Activated T-cell treated with anti-CD3 and anti-CD28 coated beads, Interleukin-2, amount 50 U/mL, for 48 hours (primary cell): ENCODE data around the gene ZMPSTE24.

ENCODE experiments used
- DNase-seq, 2 experiments: peaks; one replicate each; pipeline ENCODE4 v3.0.0-alpha.2; 2020

The ZMPSTE24 gene

DNA sequence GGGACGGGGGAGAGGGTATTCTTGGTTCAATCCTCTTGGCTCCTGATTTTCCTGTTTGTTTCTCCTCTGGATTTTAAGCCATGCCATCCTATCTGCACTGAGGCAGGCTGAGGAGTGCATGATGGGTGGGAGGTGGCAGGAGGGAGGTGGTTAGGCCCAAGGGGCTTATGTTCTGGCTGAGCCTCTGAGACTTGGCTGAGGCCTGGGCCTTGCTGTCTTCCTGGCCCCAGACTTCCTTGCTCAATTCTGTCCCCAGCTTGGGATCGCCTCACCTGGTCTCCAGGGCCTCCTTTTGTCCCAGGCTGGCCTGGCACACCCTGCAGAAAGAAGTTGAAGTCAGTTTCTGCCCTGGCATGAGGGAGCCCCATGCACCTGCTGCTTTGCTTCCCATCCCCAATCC, 47.8 kb downstream of the ZMPSTE24 start:
- no peak for DNase-seq

DNA sequence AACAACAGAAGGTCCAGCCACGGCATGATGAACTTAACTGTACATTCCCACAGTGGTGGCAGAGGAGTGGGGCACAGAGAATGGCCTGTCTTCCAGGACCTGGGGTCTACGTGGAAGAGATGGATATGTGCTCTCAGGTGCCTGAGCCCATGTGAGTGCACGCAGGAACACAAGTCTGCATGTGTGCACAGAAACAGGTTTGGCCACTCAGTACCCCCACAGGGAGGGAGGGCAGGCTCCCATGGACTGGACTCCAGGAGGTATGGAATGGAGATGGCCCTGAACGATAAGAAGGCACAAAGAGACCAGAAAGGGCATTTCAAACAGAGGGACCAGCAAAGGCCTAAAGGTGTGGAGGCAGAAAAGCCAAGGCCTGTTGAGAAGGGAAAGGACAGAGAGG, 48.3 kb downstream of the ZMPSTE24 start:
- no peak for DNase-seq

DNA sequence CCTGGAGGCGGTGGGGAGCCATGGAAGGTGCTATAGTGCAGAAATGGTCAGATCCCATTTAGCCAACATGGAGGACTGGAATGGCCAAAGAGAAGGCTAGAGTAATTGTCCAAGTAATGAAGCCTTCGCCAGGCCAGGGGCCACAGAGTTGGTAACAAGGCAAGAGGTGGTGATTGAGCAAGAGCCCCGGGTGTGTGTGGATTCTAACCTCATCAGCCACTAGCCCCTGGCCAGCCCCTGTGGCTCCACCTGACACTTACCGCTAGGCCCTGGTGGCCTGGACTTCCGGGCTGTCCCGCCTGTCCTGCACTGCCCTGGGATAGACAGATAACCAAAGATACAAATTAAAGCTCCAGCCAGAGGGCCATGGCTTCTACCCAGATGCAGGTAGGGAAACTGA, 49.1 kb downstream of the ZMPSTE24 start:
- DNase-seq: no peak

DNA sequence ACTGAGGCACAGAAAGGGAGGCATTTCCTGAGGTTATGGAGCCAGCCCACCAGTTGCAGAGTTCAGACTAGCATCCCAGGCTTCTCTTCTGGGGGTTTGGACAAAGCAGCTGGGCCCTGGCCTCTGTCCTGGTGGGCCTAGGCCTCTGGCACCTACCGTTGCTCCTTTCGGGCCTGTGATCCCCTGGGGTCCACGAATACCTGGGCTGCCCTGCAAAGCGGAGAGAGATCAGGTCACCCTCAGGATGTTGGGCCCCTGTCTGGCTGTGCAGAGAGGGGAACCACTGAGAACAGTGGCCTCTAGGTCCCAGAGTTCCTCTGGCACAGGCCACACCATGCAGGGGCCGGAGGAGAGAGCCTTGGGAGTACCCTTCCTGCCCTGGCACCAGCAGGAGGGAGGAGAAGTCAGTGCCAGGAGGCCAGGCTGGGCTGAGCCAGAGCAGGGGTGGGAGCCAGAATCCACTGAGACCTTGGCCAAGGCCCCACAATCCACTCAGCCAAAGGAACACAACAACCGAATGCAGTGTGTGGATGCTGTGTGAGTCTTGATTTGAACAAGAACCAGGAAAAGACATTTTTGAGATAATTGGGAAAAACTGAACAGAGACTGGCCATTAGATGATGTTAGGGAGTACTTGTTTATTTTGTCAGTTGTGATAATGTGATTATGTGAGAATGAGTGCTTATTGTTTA, 50.1 kb downstream of the ZMPSTE24 start:
- no peak for DNase-seq

DNA sequence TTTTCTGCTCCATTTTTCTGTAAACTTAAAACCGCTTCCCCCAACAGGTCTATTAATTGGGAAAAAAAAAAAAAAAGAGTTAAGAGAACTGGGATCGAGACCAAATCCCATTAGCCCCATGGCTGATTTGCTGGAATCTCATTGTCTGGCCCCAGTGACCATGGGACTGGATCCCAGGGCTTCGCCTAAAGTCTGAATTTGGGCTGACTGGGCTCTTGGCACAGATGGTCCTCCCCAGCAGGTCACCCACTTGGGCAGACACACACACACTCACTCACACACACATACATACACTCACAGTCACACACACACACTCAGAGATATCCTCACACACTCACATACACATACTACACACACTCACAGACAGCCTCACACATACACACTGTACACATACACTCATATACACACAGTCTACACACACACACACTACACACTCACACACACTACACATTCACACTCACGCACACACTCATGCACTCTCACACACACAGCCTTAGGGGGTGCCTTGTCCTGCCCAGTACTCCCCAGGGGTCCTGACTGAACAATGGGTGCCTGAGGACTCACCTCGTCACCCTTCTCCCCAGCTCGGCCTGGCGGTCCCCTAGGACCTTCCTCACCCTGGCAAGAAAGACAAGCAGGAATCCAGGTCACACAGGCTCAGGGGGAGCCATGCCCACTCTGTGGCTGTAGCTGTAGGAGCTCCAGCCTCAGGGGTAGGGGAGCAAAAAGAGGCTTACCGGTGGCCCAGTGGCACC, 51.5 kb downstream of the ZMPSTE24 start:
- no peak for DNase-seq

GRCh38 chr1:40310129-40310461, 52.1 kb downstream of the ZMPSTE24 start:
- DNase-seq: no peak

DNA sequence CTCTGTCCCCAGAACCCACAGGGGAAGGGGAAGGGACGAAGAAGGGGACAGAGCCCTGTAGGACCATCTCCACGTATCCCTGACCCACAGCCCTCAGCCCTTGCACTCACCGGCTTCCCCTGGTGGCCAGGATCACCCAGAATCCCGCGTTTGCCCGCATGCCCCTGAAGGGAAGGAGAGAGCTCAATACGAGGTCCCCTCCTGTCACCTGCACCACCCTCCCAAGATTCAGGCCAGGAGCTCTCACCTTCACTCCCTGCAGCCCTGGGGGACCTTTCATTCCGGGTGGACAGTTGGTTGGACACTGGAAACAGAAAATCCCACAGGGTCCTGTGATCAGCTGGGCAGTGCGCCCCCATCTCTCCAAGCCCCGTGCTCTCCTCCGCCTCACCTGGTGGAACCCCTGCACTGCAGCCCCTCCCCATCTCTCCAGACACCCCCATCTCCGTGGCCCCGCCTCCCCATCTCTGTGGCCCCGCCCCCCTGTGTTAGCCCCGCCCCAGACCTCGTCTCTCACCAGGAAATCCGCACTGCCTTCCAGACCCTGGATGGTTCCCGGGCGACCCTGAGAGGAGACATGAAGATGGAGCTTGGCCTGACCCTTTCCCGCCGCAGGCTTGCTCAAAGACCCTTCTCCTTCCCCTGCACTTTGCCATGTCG, 53.1 kb downstream of the ZMPSTE24 start:
- DNase-seq: no peak

DNA sequence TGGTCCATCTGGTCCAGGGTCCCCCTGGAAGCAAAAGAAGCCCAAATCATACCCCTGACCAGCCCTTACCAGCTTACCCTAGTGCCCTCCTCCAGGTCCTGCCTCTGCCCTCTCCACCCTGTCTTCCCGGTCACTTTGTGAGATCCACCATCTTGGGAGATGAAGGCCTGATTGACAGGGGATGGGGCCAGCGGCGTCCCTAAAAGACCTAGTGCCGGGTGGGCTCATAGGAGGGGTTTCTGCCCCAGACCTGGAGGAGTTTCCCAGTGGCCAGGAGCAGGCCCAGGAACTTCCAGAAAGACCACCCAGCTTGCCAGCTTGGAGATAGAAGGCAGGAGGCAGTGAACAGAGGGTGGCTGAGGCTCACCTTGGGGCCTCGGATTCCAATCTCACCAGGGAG, 53.7 kb downstream of the ZMPSTE24 start:
- no peak for DNase-seq

DNA sequence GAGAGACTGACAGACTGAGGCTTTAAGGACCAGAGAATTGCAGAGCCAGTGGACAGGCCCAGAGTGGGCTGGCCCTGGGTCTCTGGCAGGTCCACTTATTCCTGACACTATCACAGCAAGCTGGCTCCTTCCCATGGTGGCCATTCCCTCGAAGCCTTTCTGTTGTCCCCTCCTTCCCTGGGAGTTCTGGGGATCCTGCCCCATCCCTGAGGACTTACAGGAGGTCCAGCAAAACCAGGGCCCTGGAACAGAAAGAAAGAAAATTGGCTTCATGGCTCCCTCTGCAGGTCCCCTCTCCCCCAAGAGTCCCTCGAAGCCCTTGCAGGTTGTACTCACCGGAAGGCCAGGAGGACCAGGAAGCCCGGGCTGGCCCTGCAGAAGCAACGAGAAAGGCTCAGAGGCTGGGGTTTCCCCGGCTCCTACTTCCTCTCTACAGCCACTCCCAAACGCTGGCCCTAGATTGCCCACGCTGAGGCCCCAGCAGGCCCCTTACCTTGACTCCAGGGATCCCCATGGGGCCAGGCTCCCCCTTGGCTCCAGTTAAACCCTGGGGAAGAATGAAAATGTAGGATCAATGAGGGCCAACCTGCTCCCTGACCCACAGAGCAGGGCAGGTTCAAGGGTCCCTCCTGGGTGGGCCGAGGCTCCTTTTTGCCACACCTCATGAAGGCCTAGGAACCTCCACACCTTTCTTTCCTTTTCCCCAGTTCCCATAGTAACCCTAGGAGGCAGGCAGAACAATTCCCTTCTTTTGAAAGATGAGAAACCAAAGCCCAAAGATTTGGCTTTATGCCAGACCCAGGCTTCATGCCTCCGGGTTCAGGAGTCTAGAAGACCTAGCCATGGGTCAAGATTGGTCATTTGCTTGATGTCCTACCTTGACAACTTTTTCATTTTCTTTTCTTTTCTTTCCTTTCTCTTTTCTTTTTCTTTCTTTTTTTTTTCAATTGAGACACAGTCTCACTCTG, 54.5 kb downstream of the ZMPSTE24 start:
- peak; percentile 43 to 49 for DNase-seq

- DNase-seq: no peak
Observed at GRCh38 chr1:40313329-40313957, 55.4 kb downstream of the ZMPSTE24 start.

DNA sequence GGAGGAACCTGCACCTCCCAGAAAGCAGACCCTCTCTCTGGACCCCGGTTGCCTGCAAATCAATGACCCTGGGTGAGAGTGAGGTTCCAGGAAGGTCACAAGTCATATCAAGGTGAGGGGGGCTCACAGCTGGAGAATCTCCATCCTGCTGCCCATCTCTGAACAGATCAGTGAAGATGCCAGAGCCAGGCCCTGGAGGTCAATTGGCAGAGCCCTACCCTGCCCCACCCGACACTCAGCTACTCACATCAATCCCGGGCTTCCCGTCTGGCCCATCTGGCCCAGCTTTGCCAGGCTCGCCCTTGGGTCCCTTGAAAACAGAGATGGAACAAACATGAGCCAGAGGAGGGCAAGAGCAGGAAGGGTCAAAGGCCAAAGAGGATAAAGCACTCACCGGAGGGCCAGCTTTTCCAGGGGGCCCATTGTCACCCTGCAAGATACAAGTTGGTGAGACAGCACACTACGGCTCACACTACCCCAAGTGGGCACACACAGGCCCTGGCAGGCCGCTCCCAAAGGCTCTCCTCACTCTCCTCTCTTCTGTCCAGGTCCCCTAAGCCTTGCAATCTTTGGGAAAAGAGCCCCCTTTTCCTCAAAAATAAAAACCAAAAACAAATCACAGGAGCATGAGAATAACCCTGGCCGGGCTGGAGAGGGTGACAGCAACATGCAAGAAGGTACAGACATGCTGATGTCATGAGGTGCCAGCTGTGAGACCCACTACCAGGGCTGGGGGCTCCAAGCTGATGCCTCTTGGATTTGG, 56.1 kb downstream of the ZMPSTE24 start:
- no peak for DNase-seq

- DNase-seq: no peak
Observed at GRCh38 chr1:40314721-40315238, 56.7 kb downstream of the ZMPSTE24 start.

DNA sequence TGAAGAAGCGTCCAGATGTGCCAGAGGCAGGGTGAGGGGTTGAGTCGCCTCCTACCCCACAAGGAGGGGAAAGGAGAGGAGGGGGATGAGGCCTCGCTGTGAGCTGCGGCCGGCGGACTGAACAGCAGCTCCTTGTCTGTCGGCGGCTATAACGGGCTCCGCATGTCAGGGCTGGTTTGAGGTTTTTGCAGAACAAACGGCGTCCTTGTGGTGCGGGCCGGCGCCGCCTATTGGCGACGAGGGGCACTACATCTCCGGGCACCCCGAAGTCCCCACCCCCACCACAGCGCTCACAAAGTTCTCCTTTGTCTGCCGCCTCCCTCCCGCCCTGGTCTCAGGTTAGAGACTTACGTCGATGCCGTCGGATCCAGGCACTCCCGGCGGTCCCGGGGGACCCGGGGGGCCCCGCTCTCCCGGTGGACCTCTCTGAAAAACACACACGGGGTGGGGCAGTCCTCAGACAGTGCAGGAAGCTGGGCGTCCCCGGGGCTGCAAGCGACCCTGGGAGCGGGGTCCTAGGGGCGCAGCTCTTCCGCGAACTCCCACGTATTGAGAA, 57.3 kb downstream of the ZMPSTE24 start:
- DNase-seq: peak; percentile 92 to 94

DNA sequence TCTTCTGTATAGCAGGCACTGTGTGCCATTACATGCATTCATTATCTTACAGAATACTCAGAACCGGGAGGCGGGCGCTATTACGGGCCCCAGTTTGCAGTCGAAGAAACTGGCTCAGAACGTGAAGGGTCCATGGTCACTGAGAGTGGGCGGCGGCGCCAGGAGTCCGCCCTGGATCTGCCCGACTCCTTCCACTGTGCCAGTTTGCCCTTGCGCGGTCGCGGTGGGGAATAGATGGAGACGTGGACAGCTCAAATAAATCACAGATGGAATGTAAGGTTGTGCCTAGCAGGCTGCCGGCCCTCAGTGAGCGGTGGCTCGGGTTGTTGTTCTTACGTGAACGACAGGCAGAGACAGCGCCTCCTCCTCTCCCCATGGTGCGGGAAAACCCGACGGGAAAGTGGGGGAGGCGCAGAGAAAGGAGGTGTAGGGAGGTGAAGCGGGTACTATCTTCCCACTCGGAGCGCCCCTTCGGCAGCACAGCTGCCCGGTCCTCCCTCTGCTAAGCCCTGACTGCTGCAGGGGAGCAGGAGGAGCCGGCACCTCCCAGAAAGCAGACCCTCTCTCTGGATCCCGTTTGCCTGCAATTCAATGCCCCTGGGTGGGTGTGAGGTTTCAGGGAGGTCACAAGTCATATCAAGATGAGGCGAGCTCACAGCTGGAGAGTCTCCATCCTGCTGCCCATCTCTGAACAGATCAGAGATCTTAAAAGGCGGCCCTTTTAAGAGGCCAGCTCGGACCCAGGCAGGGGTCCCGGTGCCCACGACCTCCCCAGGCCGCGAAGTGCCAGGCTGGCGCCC, 58.0 kb downstream of the ZMPSTE24 start:
- peak; percentile 60 to 65 for DNase-seq

GRCh38 chr1:40316595-40317393, 58.8 kb downstream of the ZMPSTE24 start, which contains the start of gene COL9A2:
Gene COL9A2 (minus strand): TSS chr1:40317286. CDS start chr1:40317197, 89 bp downstream.
- peak; percentile 70 to 74 for DNase-seq

- DNase-seq: no peak
Observed at GRCh38 chr1:40317394-40318074, 59.5 kb downstream of the ZMPSTE24 start.

- DNase-seq: no peak
Observed at GRCh38 chr1:40318476-40318875, 60.4 kb downstream of the ZMPSTE24 start.

DNA sequence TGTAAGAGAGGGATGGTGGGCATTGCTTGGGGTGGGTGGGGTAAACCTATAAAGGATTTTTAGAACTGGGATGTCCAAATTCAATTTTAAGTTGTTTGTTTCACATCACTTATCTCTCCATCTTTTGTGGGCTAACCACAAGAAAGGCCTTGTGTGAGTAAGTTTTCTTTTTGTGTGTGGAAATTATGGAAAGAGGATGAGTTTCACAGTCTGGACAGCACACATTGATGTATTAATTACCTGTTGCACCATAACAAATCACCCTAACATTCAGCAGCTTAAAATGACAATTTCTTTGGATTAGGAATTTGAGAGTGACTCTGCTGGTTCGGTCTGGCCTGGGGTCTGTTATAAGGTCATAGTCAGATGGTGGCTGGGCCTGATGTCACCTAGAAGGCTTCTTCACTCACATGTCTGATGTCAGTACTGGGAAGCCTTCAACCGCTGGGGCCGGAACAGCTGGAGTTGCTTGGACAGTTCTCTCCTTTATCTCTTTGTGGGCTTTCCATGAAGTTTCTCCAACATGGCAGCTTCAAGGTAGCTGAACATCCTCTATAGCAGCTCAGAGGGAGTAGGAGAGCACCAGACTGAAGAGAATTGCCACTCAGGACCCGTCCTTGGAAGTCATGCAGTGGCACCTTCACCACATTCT, 61.1 kb downstream of the ZMPSTE24 start:
- no peak for DNase-seq
